ENCODE results near the gene ARHGDIA. TPM values are rescaled to one million over a fixed set of nuclear protein-coding genes. Genes with fewer than 3 reads are reported as not detected.

Gene ARHGDIA
- total RNA-seq, 1 experiment from 2014 or later, result 201 TPM

DNA sequence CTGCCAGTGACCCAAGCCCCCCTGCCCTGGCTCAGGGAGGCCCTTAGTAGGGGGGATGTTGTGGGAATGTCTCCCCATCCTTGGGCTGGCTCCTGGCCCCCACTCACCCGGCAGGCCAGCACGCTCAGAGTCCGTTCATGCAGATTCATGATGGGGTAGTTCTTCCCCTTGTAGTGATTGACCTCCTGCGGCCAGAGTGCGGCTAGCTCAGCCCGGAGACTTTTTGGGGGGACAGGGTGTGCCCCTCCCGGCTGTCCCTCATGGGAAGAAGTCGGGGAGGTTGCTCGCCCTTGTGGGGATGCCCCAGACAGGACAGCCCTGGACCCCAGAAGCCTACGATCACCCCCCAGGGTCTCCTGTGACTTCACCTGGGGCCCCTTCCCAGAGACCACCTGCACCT lies 34.9 kb upstream of the ARHGDIA start:
- intact Hi-C loops (cut with micrococcal nuclease), result no loop called here
- Histone ChIP-seq H3K9ac (ENCODE audit: low read length) (no peak overlapping the region), H4K20me1 (ENCODE audit: low read length) (no peaks in the 10 kb centered on the region), H3K9me2 (replicated peaks; ENCODE audit: low read length) (no peaks in the 10 kb centered on the region), H3K4me3 (ENCODE audit: low read length) (no peak overlapping the region), H3K27ac (ENCODE audit: low read length) (no peak overlapping the region), H3F3A (ENCODE audit: low read length, unreplicated experiment) (no peaks in the 10 kb centered on the region), H3K4me2 (ENCODE audit: low read length) (no peak overlapping the region), H3K36me3 (ENCODE audit: low read depth, low read length) (no peaks in the 10 kb centered on the region), H3K79me2 (ENCODE audit: low read length) (no peaks in the 10 kb centered on the region), H3K9me3 (ENCODE audit: low read length) (no peaks in the 10 kb centered on the region), H2AFZ (ENCODE audit: low read length) (no peak overlapping the region), H3K27me3 (ENCODE audit: low read length) (no peaks in the 10 kb centered on the region), H3K4me1 (ENCODE audit: insufficient read depth, low read length) (peaks cover 8% of the 10 kb centered on the region; the same call in 1 of the 2 replicates)
- BruUV-seq (replicated peaks), result no TSS peak
- ChIA-PET POLR2A (ENCODE audit: unreplicated experiment) (no interaction called here), CTCF (no interaction called here)
- TF ChIP-seq EZH2 (IDR thresholded peaks at IDR 0.05; ENCODE audit: low read length, unreplicated experiment) (no peak), EZH2phosphoT487 (IDR thresholded peaks at IDR 0.05; ENCODE audit: borderline replicate concordance, low read length) (no peak)
- TF ChIP-seq, protein P1, sequence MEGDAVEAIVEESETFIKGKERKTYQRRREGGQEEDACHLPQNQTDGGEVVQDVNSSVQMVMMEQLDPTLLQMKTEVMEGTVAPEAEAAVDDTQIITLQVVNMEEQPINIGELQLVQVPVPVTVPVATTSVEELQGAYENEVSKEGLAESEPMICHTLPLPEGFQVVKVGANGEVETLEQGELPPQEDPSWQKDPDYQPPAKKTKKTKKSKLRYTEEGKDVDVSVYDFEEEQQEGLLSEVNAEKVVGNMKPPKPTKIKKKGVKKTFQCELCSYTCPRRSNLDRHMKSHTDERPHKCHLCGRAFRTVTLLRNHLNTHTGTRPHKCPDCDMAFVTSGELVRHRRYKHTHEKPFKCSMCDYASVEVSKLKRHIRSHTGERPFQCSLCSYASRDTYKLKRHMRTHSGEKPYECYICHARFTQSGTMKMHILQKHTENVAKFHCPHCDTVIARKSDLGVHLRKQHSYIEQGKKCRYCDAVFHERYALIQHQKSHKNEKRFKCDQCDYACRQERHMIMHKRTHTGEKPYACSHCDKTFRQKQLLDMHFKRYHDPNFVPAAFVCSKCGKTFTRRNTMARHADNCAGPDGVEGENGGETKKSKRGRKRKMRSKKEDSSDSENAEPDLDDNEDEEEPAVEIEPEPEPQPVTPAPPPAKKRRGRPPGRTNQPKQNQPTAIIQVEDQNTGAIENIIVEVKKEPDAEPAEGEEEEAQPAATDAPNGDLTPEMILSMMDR (conservative IDR thresholded peaks at IDR 0.05; ENCODE audit: low read depth, low read length), result no peak
- no peak for DNase-seq
- no peak for ATAC-seq

DNA sequence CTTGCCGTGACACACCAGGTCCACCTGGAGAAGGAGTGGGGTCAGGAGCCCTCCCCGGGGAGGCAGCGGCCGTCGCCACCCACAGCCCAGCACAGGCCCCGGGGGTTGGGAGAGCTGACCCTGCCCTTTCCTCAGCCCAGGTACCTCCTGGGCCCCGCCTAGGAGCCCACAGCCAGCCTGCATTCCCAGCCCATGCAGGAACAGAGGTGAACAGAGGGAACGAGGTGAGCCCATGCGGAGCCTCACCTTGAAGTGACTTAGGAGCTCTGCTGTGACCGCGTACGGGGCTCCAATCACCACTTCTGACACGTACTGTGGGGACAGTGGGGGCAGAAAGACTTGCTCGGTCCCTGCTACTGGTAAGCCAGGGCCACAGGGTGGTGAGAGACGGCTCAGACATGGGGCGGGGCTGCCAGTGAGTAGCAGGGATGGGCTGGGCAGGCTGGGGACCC lies 34.3 kb upstream of the ARHGDIA start:
- no peak overlapping the region for H3K9ac ChIP-seq (ENCODE audit: low read length)
- H3K27ac ChIP-seq (ENCODE audit: low read length), result no peak overlapping the region
- H3K79me2 ChIP-seq (ENCODE audit: low read length), result no peaks in the 10 kb centered on the region
- CTCF ChIA-PET, result no interaction called here
- H3K4me1 ChIP-seq (ENCODE audit: insufficient read depth, low read length), result peaks cover 6% of the 10 kb centered on the region; the same call in 1 of the 2 replicates
- TF ChIP-seq EZH2phosphoT487 (IDR thresholded peaks at IDR 0.05; ENCODE audit: borderline replicate concordance, low read length), result no peak
- TF ChIP-seq, protein P1 (conservative IDR thresholded peaks at IDR 0.05; ENCODE audit: low read depth, low read length), result no peak
- no peak for TF ChIP-seq EZH2 (IDR thresholded peaks at IDR 0.05; ENCODE audit: low read length, unreplicated experiment)
- no peaks in the 10 kb centered on the region for H3K27me3 ChIP-seq (ENCODE audit: low read length)
- H3K9me2 ChIP-seq (replicated peaks; ENCODE audit: low read length), result no peaks in the 10 kb centered on the region
- no peak overlapping the region for H2AFZ ChIP-seq (ENCODE audit: low read length)
- H4K20me1 ChIP-seq (ENCODE audit: low read length), result no peaks in the 10 kb centered on the region
- DNase-seq (no peak), ATAC-seq (no peak)
- no peak overlapping the region for H3K4me3 ChIP-seq (ENCODE audit: low read length)
- H3K9me3 ChIP-seq (ENCODE audit: low read length), result no peaks in the 10 kb centered on the region
- H3K4me2 ChIP-seq (ENCODE audit: low read length), result no peak overlapping the region
- BruUV-seq (replicated peaks), result no TSS peak
- POLR2A ChIA-PET (ENCODE audit: unreplicated experiment), result no interaction called here
- H3F3A ChIP-seq (ENCODE audit: low read length, unreplicated experiment), result no peaks in the 10 kb centered on the region
- intact Hi-C loops (cut with micrococcal nuclease), result no loop called here
- H3K36me3 ChIP-seq (ENCODE audit: low read depth, low read length), result peaks cover 1% of the 10 kb centered on the region; the same call in 1 of the 2 replicates

DNA sequence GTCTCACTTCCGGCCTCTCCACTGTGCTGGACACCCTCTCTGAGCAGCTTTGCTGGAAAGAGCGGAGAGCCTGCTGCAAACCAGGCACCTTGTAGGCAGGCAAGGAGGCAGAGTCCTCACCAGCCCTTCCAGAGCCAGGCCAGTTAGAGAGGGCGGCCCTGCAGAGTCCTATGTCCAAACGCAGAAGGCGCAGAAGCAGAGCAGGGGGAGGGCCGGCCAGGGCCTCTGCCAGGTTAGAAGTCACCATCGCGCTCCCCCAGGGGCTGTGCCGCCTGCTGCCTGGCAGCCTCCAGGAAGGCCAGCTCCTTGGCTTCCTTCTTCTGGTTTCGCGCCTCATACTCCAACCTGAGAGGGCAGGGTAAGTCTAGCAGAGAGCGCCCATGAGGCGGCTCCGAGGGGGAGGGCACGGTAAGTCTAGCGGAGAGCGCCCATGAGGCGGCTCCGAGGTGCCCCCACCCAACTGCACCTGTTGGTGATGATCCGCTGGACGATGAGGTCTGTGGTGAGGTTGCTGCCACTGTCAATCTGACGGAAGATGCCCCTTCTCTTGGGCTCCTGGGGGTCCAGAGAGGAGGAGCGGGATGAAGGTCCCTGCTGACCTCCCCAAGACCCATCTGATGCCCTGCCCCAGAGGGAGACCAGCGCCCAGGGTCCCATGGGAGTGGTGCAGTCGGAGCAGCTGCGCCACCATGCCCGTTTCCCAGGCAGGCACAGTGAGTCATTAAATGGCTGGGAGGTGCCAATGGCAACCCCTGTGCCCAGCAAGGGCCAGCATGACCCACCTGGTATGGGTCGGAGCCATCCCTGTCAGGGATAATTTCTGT lies 33.7 kb upstream of the ARHGDIA start:
- no peak overlapping the region for H2AFZ ChIP-seq (ENCODE audit: low read length)
- no peak overlapping the region for H3K4me2 ChIP-seq (ENCODE audit: low read length)
- no peaks in the 10 kb centered on the region for H3K9me3 ChIP-seq (ENCODE audit: low read length)
- peaks cover 2% of the 10 kb centered on the region for H3K4me1 ChIP-seq (ENCODE audit: insufficient read depth, low read length)
- DNase-seq (no peak), ATAC-seq (no peak)
- ChIA-PET CTCF (no interaction called here), POLR2A (ENCODE audit: unreplicated experiment) (no interaction called here)
- H4K20me1 ChIP-seq (ENCODE audit: low read length), result no peaks in the 10 kb centered on the region
- peaks cover 6% of the 10 kb centered on the region; the same call in 1 of the 2 replicates for H3K36me3 ChIP-seq (ENCODE audit: low read depth, low read length)
- H3K27me3 ChIP-seq (ENCODE audit: low read length), result no peaks in the 10 kb centered on the region
- no peaks in the 10 kb centered on the region for H3F3A ChIP-seq (ENCODE audit: low read length, unreplicated experiment)
- H3K9me2 ChIP-seq (replicated peaks; ENCODE audit: low read length), result no peaks in the 10 kb centered on the region
- TF ChIP-seq EZH2phosphoT487 (IDR thresholded peaks at IDR 0.05; ENCODE audit: borderline replicate concordance, low read length) (no peak), EZH2 (IDR thresholded peaks at IDR 0.05; ENCODE audit: low read length, unreplicated experiment) (no peak)
- TF ChIP-seq, protein P1 (conservative IDR thresholded peaks at IDR 0.05; ENCODE audit: low read depth, low read length), result no peak
- no peak overlapping the region for H3K27ac ChIP-seq (ENCODE audit: low read length)
- intact Hi-C loops (cut with micrococcal nuclease), result no loop called here
- no peak overlapping the region for H3K4me3 ChIP-seq (ENCODE audit: low read length)
- no TSS peak for BruUV-seq (replicated peaks)
- no peak overlapping the region for H3K9ac ChIP-seq (ENCODE audit: low read length)
- peaks cover 4% of the 10 kb centered on the region; the same call in 1 of the 2 replicates for H3K79me2 ChIP-seq (ENCODE audit: low read length)

Data from PC-3 (cell line).